WTC11 (cell line): ENCODE data around the gene WDR91. TPM values are rescaled to one million over a fixed set of nuclear protein-coding genes. Genes with fewer than 3 reads are reported as not detected.

ENCODE experiments used
- ATAC-seq: fragments of 200-7000 bp; cut with Tn5 transposase; 2 replicates; pipeline ENCODE4 v1.10.0; 2021; ENCODE audit warnings: mild to moderate bottlenecking, moderate library complexity
- CTCF ChIA-PET: fragments of 300-600 bp; sonication (Branson Sonifier 250); formaldehyde crosslinking; loops from one replicate; lab custom pipeline; 2021; ENCODE audit warnings: antibody characterized with exemption; lab: Charles Lee
- POLR2A ChIA-PET: fragments of 350-600 bp; sonication (Branson Sonifier 250); formaldehyde crosslinking; loops from one replicate; lab custom pipeline; 2021; ENCODE audit warnings: antibody characterized with exemption; lab: Charles Lee
- DNase-seq: peaks from one replicate; pipeline ENCODE4 v3.0.0; 2021; ENCODE audit warnings: low spot score
- H3K27ac Mint-ChIP-seq: 2 replicates; pipeline ENCODE4 v1.8.0; 2021; ENCODE audit warnings: mixed read lengths
- H3K27me3 Mint-ChIP-seq: 2 replicates; pipeline ENCODE4 v1.8.0; 2021; ENCODE audit warnings: low read depth, mild to moderate bottlenecking, moderate library complexity, mixed read lengths
- H3K36me3 Mint-ChIP-seq: 2 replicates; pipeline ENCODE4 v1.8.0; 2021; ENCODE audit warnings: mixed read lengths
- H3K4me1 Mint-ChIP-seq: 2 replicates; pipeline ENCODE4 v1.8.0; 2022; ENCODE audit warnings: mixed read lengths
- H3K4me3 Mint-ChIP-seq: 2 replicates; pipeline ENCODE4 v1.8.0; 2021; ENCODE audit warnings: mild to moderate bottlenecking, moderate library complexity, mixed read lengths
- H3K9me3 Mint-ChIP-seq: 2 replicates; pipeline ENCODE4 v1.8.0; 2021; ENCODE audit warnings: mixed read lengths
- AR ChIP-seq: fragments of 250-450 bp; sonication (Bioruptor Pico); IDR thresholded peaks from 2 replicates; pipeline ENCODE4 v1.9.0; 2021; ENCODE audit warnings: mild to moderate bottlenecking
- ATF3 ChIP-seq: sonication (generic); formaldehyde crosslinking; conservative IDR thresholded peaks from 2 replicates; pipeline ENCODE4 v1.8.1; 2022; ENCODE audit warnings: mild to moderate bottlenecking, missing genetic modification reagents
- E2F1 ChIP-seq: sonication (generic); formaldehyde crosslinking; IDR thresholded peaks from 2 replicates; pipeline ENCODE4 v1.8.0; 2022; ENCODE audit warnings: mild to moderate bottlenecking, missing genetic modification reagents
- FOXJ3 ChIP-seq: sonication (generic); formaldehyde crosslinking; IDR thresholded peaks from 2 replicates; pipeline ENCODE4 v1.9.0; 2021; ENCODE audit warnings: missing genetic modification reagents, mild to moderate bottlenecking, borderline replicate concordance
- IRF2 ChIP-seq: sonication (generic); formaldehyde crosslinking; IDR thresholded peaks from 2 replicates; pipeline ENCODE4 v1.8.0; 2022; ENCODE audit warnings: low read depth, missing genetic modification reagents, borderline replicate concordance
- JUN ChIP-seq: sonication (generic); formaldehyde crosslinking; IDR thresholded peaks from 2 replicates; pipeline ENCODE4 v1.8.0; 2023; ENCODE audit warnings: mild to moderate bottlenecking, missing genetic modification reagents
- MLX ChIP-seq: sonication (generic); formaldehyde crosslinking; IDR thresholded peaks from 2 replicates; pipeline ENCODE4 v1.8.1; 2023; ENCODE audit warnings: mild to moderate bottlenecking, missing genetic modification reagents, moderate library complexity
- PREB ChIP-seq: sonication (generic); formaldehyde crosslinking; IDR thresholded peaks from 2 replicates; pipeline ENCODE4 v1.8.1; 2022; ENCODE audit warnings: mild to moderate bottlenecking, missing genetic modification reagents, moderate library complexity, borderline replicate concordance
- RELA ChIP-seq: sonication (generic); formaldehyde crosslinking; IDR thresholded peaks from 2 replicates; pipeline ENCODE4 v1.8.1; 2022; ENCODE audit warnings: missing genetic modification reagents, mild to moderate bottlenecking, borderline replicate concordance
- RORB ChIP-seq: fragments of 250-450 bp; sonication (Bioruptor Pico); IDR thresholded peaks from 2 replicates; pipeline ENCODE4 v1.9.0; 2021; ENCODE audit warnings: mild to moderate bottlenecking
- SMAD4 ChIP-seq: sonication (generic); formaldehyde crosslinking; IDR thresholded peaks from 2 replicates; pipeline ENCODE4 v1.8.0; 2022; ENCODE audit warnings: mild to moderate bottlenecking, missing genetic modification reagents
- SOX15 ChIP-seq: fragments of 250-450 bp; sonication (Bioruptor Pico); IDR thresholded peaks from 2 replicates; pipeline ENCODE4 v1.9.0; 2021; ENCODE audit warnings: mild to moderate bottlenecking
- ZNF121 ChIP-seq: sonication (generic); formaldehyde crosslinking; IDR thresholded peaks from 2 replicates; pipeline ENCODE4 v1.8.0; 2023; ENCODE audit warnings: missing genetic modification reagents
- ZNF219 ChIP-seq: sonication (generic); formaldehyde crosslinking; IDR thresholded peaks from 2 replicates; pipeline ENCODE4 v1.8.0; 2023; ENCODE audit warnings: missing genetic modification reagents, mild to moderate bottlenecking, borderline replicate concordance
- ZNF232 ChIP-seq: sonication (generic); formaldehyde crosslinking; IDR thresholded peaks from 2 replicates; pipeline ENCODE4 v1.8.0; 2022; ENCODE audit warnings: mild to moderate bottlenecking, missing genetic modification reagents
- ZNF423 ChIP-seq: fragments of 250-450 bp; sonication (Bioruptor Pico); IDR thresholded peaks from 2 replicates; pipeline ENCODE4 v2.1.2; 2022; ENCODE audit warnings: mild to moderate bottlenecking, moderate library complexity
- ZNF532 ChIP-seq: fragments of 250-450 bp; sonication (Bioruptor Pico); IDR thresholded peaks from 2 replicates; pipeline ENCODE4 v1.9.0; 2021; ENCODE audit warnings: mild to moderate bottlenecking, borderline replicate concordance
- total RNA-seq: library from RNA; stranded (reverse); gene quantifications from 3 replicates; pipeline ENCODE4 v1.2.3, GENCODE V29; 2021
- TF ChIP-seq, protein P1 (sequence below): sonication (generic); formaldehyde crosslinking; IDR thresholded peaks from 2 replicates; pipeline ENCODE4 v1.8.0; 2022; ENCODE audit warnings: mild to moderate bottlenecking, missing genetic modification reagents

The WDR91 gene
- total RNA-seq, 1 experiment from 2014 or later, result 12.0 TPM

DNA sequence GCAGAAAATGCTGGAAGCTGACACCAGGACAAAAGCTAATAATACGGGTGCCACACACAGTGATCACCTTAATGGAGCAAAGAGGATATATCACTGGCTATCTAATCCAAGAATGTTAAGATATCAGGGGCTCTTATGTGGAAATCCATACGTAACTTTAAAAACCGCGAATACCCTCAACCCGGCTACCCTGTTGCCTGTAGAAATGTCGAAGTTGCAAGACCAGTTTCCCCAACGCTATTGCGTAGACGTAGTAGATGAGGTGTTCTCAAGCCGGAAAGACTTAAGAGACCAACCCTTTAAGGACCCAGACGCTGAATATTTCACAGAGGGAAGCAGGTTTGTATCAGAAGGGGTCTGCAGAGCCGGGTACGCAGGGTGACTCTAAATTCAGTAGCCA lies 33.0 kb downstream of the WDR91 start (continued):
- no peak for TF ChIP-seq MLX (CRISPR knock-in tag)

DNA sequence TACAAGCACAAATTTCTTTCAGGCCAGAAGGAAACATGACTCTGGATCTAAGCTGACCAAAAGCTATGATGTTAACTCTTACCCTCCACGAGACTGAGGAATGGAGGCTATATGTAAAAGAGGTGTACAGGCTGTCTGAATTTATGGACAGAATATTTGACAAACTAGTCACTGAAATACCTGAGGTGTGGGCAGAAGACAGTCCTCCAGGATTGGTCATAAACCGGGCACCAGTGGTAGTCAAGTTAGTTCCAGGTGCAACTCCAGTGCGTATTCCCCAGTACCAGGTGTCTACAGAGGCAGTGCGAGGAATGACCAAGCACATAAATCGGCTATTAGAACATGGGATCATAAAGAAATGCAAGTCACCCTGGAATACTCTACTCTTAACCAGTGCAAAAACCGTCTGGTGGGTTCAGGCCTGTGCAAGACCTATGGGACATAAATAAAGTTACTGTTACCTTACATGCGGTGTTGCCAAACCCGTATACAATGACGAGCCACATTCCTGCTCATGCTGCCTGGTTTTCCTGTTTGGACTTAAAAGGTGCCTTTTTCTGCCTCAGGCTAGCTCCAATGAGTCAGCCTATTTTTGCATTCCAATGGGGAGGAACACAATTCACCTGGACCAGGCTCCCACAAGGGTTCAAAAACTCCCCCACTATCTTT lies 34.2 kb downstream of the WDR91 start:
- ATAC-seq (peak; percentile 66), DNase-seq (no peak)
- H3K4me3 Mint-ChIP-seq, result no peak overlapping the region
- H3K4me1 Mint-ChIP-seq, result peaks cover 21% of the 10 kb centered on the region
- H3K27me3 Mint-ChIP-seq, result no peaks in the 10 kb centered on the region
- POLR2A ChIA-PET, result no interaction called here
- peaks cover 34% of the 10 kb centered on the region for H3K9me3 Mint-ChIP-seq
- peak overlapping the region; percentile 71 for H3K27ac Mint-ChIP-seq
- CTCF ChIA-PET, result interaction anchor here (1.3 kb wide), 1 partner anchor 13 kb away, joined by 3 read pairs; no protein-coding TSS in a partner anchor
- TF ChIP-seq PREB (CRISPR knock-in tag), result no peak
- TF ChIP-seq, protein P1, sequence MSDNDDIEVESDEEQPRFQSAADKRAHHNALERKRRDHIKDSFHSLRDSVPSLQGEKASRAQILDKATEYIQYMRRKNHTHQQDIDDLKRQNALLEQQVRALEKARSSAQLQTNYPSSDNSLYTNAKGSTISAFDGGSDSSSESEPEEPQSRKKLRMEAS, result 0 out of 2 replicates have a peak, but pooled peaks have one; percentile 20
- peaks cover 30% of the 10 kb centered on the region for H3K36me3 Mint-ChIP-seq

DNA sequence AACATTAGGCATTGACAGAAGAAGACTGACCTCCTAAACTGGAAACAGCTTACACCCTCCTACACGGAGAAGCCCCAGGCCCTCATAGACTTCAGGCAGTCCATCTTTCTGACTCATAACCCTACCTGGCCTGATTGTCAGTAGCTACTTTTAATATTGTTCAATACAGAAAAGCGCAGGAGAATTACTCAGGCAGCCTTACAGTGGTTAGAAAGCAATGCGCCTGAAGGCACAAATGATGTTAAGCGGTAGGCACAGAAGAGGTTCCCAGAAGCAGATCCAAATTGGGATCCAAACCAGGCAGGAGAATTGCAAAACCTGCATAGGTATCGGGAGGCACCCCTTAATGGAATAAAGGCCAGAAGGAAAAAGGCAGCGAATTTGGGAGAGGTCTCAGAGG lies 35.4 kb downstream of the WDR91 start:
- peaks cover 18% of the 10 kb centered on the region for H3K36me3 Mint-ChIP-seq
- peaks cover 23% of the 10 kb centered on the region for H3K9me3 Mint-ChIP-seq
- peak overlapping the region; percentile 33 for H3K27ac Mint-ChIP-seq
- ChIA-PET POLR2A (no interaction called here), CTCF (no interaction called here)
- DNase-seq (no peak), ATAC-seq (no peak)
- H3K27me3 Mint-ChIP-seq, result no peaks in the 10 kb centered on the region
- H3K4me1 Mint-ChIP-seq, result peaks cover 31% of the 10 kb centered on the region
- H3K4me3 Mint-ChIP-seq, result no peak overlapping the region
- TF ChIP-seq RELA (CRISPR knock-in tag) (no peak), FOXJ3 (no peak), E2F1 (CRISPR knock-in tag) (no peak), ZNF219 (CRISPR knock-in tag) (no peak), ZNF532 (CRISPR knock-in tag) (no peak), RORB (no peak), ATF3 (CRISPR knock-in tag) (no peak), SMAD4 (CRISPR knock-in tag) (no peak), JUN (no peak), SOX15 (no peak), AR (CRISPR knock-in tag) (no peak), ZNF121 (no peak), ZNF232 (CRISPR knock-in tag) (no peak), ZNF423 (CRISPR knock-in tag) (no peak), IRF2 (CRISPR knock-in tag) (no peak)
